Mesodermal cell (in vitro differentiated cells): Measurements from ENCODE around the gene ZNF619.
A peak's percentile ranks its signal among the peaks of the same experiment; 100 is the strongest.

ENCODE experiments used
- H3K27ac ChIP-seq: 2 replicates; pipeline ENCODE4 v1.7.0; 2013; ENCODE audit warnings: mild to moderate bottlenecking, low read depth, low read length, moderate library complexity; ENCODE audit not compliant: severe bottlenecking
- H3K36me3 ChIP-seq: 2 replicates; pipeline ENCODE4 v1.7.1; 2013; ENCODE audit warnings: mild to moderate bottlenecking, low read length, moderate library complexity; ENCODE audit not compliant: control insufficient read depth, insufficient read depth
- H3K4me1 ChIP-seq: one replicate; pipeline ENCODE4 v1.7.1; 2013; ENCODE audit warnings: mild to moderate bottlenecking, low read length; ENCODE audit not compliant: insufficient read depth, control insufficient read depth, poor library complexity, severe bottlenecking
- H3K4me3 ChIP-seq: 2 replicates; pipeline ENCODE4 v1.7.0; 2013; ENCODE audit warnings: low read length, control low read depth, mild to moderate bottlenecking; ENCODE audit not compliant: insufficient read depth, poor library complexity, severe bottlenecking; ENCODE audit errors: extremely low read depth
- H3K9me3 ChIP-seq: 2 replicates; pipeline ENCODE4 v1.7.1; 2013; ENCODE audit warnings: mild to moderate bottlenecking, low read length, moderate library complexity; ENCODE audit not compliant: control insufficient read depth
- WGBS, 2 experiments: methylation state at CpG; one replicate each; pipeline ENCODE4 v1.1.5; 2013; ENCODE audit warnings: missing lambda C conversion rate in 2 of 2; ENCODE audit not compliant: insufficient coverage in 2 of 2; 5-methylcytosine and 5-hydroxymethylcytosine counted together

The ZNF619 gene

GRCh38 chr3:40465111-40465407 lies 11.9 kb upstream of the ZNF619 start:
- WGBS, 2 experiments: 82% methylated on average over 3 to 4 of the region's 4 CpGs
- no peaks in the 10 kb centered on the region for H3K9me3 ChIP-seq
- H3K4me1 ChIP-seq: no peaks in the 10 kb centered on the region
- H3K4me3 ChIP-seq: no peak overlapping the region
- peaks cover 64% of the 10 kb centered on the region for H3K36me3 ChIP-seq
- no peak overlapping the region for H3K27ac ChIP-seq

GRCh38 chr3:40465456-40465855 lies 11.5 kb upstream of the ZNF619 start:
- H3K4me1 ChIP-seq: no peaks in the 10 kb centered on the region
- H3K4me3 ChIP-seq: no peak overlapping the region
- peaks cover 60% of the 10 kb centered on the region for H3K36me3 ChIP-seq
- no peak overlapping the region for H3K27ac ChIP-seq
- WGBS, 2 experiments: 92 to 96% methylated on average over 2 of the region's 2 CpGs
- no peaks in the 10 kb centered on the region for H3K9me3 ChIP-seq

GRCh38 chr3:40468018-40468417 lies 8.9 kb upstream of the ZNF619 start:
- Histone ChIP-seq H3K4me3 (no peak overlapping the region), H3K9me3 (no peaks in the 10 kb centered on the region), H3K4me1 (no peaks in the 10 kb centered on the region), H3K27ac (no peak overlapping the region), H3K36me3 (peaks cover 35% of the 10 kb centered on the region)
- 73 to 88% methylated on average over 2 to 4 of the region's 4 CpGs for WGBS, 2 experiments

GRCh38 chr3:40470701-40471100 lies 6.2 kb upstream of the ZNF619 start:
- peaks cover 8% of the 10 kb centered on the region for H3K36me3 ChIP-seq
- 100% methylated on average over 1 of the region's 4 CpGs for WGBS, 2 experiments

GRCh38 chr3:40477666-40478065 lies 744 bp downstream of the ZNF619 start:
- Histone ChIP-seq H3K27ac (no peak overlapping the region), H3K36me3 (no peaks in the 10 kb centered on the region), H3K4me1 (no peaks in the 10 kb centered on the region), H3K9me3 (no peaks in the 10 kb centered on the region), H3K4me3 (peak overlapping the region; percentile 45)
- 76% methylated on average over 3 of the region's 4 CpGs for WGBS, 2 experiments

More at GRCh38 chr3:40470701-40471100, 6.2 kb upstream of the ZNF619 start:
- no peaks in the 10 kb centered on the region for H3K4me1 ChIP-seq
- H3K4me3 ChIP-seq: no peak overlapping the region
- H3K9me3 ChIP-seq: no peaks in the 10 kb centered on the region
- no peak overlapping the region for H3K27ac ChIP-seq

GRCh38 chr3:40487172-40487571 lies 10.2 kb downstream of the ZNF619 start:
- WGBS, 2 experiments: 88 to 92% methylated on average over 2 to 3 of the region's 3 CpGs
- peaks cover 12% of the 10 kb centered on the region for H3K9me3 ChIP-seq
- H3K27ac ChIP-seq: no peak overlapping the region
- no peak overlapping the region for H3K4me3 ChIP-seq
- peaks cover 3% of the 10 kb centered on the region for H3K36me3 ChIP-seq
- no peaks in the 10 kb centered on the region for H3K4me1 ChIP-seq

GRCh38 chr3:40490916-40491315 lies 14.0 kb downstream of the ZNF619 start:
- H3K4me1 ChIP-seq: no peaks in the 10 kb centered on the region

GRCh38 chr3:40494698-40495097 lies 17.8 kb downstream of the ZNF619 start:
- H3K27ac ChIP-seq: no peak overlapping the region
- 60% methylated on average over 2 of the region's 2 CpGs; no CpG with 5 or more reads in 1 of the 2 experiments for WGBS, 2 experiments
- H3K9me3 ChIP-seq: no peaks in the 10 kb centered on the region
- no peaks in the 10 kb centered on the region for H3K36me3 ChIP-seq
- no peaks in the 10 kb centered on the region for H3K4me1 ChIP-seq
- H3K4me3 ChIP-seq: no peak overlapping the region

More at GRCh38 chr3:40490916-40491315, 14.0 kb downstream of the ZNF619 start:
- Histone ChIP-seq H3K36me3 (peaks cover 1% of the 10 kb centered on the region), H3K4me3 (no peak overlapping the region), H3K9me3 (peaks cover 12% of the 10 kb centered on the region), H3K27ac (no peak overlapping the region)
- WGBS, 2 experiments: 93% methylated on average over 3 of the region's 5 CpGs; no CpG with 5 or more reads in 1 of the 2 experiments

- WGBS, 2 experiments: 100% methylated on average over 1 of the region's 2 CpGs; no CpG with 5 or more reads in 1 of the 2 experiments
- Histone ChIP-seq H3K27ac (no peak overlapping the region), H3K36me3 (no peaks in the 10 kb centered on the region), H3K4me3 (no peak overlapping the region), H3K4me1 (no peaks in the 10 kb centered on the region), H3K9me3 (no peaks in the 10 kb centered on the region)
Observed at GRCh38 chr3:40497288-40497687, 20.4 kb downstream of the ZNF619 start.

GRCh38 chr3:40499952-40500351 lies 23.0 kb downstream of the ZNF619 start:
- Histone ChIP-seq H3K36me3 (no peaks in the 10 kb centered on the region), H3K9me3 (no peaks in the 10 kb centered on the region), H3K27ac (no peak overlapping the region), H3K4me1 (no peaks in the 10 kb centered on the region), H3K4me3 (no peak overlapping the region)
- WGBS, 2 experiments: 100% methylated on average over 1 of the region's 1 CpG; no CpG with 5 or more reads in 1 of the 2 experiments

GRCh38 chr3:40502034-40502433 lies 25.1 kb downstream of the ZNF619 start:
- no peaks in the 10 kb centered on the region for H3K4me1 ChIP-seq
- no peaks in the 10 kb centered on the region for H3K9me3 ChIP-seq
- WGBS, 2 experiments: no CpG with 5 or more reads among the region's 2 CpGs

More at GRCh38 chr3:40502034-40502433, 25.1 kb downstream of the ZNF619 start:
- Histone ChIP-seq H3K36me3 (no peaks in the 10 kb centered on the region), H3K27ac (no peak overlapping the region), H3K4me3 (no peak overlapping the region)
